ENCODE measurements around the gene ADD1. TPM values are rescaled to one million over a fixed set of nuclear protein-coding genes. Genes with fewer than 3 reads are reported as not detected.

The ADD1 gene
- polyA plus RNA-seq, 1 experiment: 149 TPM

DNA sequence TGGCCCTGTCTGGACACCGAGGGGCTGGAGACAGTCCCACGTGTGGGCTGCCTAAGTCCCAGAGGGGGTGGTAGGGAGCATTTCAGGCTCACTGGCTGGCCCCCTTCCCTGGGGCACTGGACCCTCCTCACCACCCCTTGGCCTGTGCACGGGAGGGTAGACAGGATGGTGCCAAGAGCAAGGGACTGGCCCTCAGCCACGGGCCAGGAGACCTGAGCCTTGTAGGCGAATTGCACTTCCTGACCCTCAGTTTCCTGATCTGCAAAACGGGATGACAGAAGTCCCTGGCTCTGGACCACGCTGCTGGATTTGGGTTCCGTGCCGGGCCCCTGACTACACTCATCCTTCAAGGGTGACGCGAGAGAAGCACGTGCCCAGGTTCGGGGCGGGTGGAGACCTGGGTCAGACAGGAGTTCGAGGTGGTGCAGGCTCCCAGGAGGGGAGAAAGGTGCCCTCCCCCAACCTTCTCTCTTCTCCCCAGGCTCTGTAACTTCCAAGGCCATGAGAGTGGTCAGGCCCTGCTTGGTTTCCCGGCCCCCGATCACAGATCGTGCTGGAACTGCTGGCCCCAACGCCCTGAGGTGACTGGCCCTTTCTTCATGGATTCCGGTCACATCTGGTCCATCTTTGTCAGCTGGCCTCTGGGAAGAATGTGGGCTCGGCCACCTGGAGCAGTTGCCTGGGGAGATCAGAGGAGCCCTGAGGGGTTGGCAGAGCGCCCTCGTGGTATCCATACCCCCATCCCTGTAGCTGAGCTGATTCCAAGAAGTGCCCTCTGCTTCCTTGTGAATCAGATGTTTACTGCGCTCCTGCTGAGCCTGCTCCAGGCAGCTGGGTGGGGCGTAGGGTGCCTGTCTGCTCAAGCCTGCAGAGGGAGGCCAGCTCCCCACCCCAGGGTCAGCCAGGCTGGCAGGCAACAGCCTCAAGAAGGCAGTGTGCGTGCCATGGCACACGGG lies 47.5 kb upstream of the ADD1 start:
- CTCF ChIA-PET: no interaction called here
- POLR2A ChIA-PET: interaction anchor here (0.6 kb wide), 1 partner anchor 197 kb away, joined by 5 read pairs; no protein-coding TSS in a partner anchor
- H3K4me3 ChIP-seq (ENCODE audit: low read depth, low read length): no peak overlapping the region
- H3K27me3 ChIP-seq (ENCODE audit: control insufficient read depth, insufficient read depth, low read length): no peaks in the 10 kb centered on the region
- no peaks in the 10 kb centered on the region; the same call in 1 of the 2 replicates for H3K9me3 ChIP-seq (ENCODE audit: control insufficient read depth, insufficient read depth, low read length)
- no peak for DNase-seq (ENCODE audit: low read depth, low spot score)
- TF ChIP-seq CTCF (IDR thresholded peaks at IDR 0.05; ENCODE audit: low read depth, low read length): no peak
- peak overlapping the region; percentile 31 for H3K27ac ChIP-seq (ENCODE audit: low read depth, low read length)

- Histone ChIP-seq H3K9me3 (ENCODE audit: control insufficient read depth, insufficient read depth, low read length) (no peaks in the 10 kb centered on the region; the same call in 1 of the 2 replicates), H3K27ac (ENCODE audit: low read depth, low read length) (peak overlapping the region; percentile 31), H3K4me3 (ENCODE audit: low read depth, low read length) (no peak overlapping the region), H3K27me3 (ENCODE audit: control insufficient read depth, insufficient read depth, low read length) (no peaks in the 10 kb centered on the region)
- no peak for DNase-seq (ENCODE audit: low read depth, low spot score)
- CTCF ChIA-PET: no interaction called here
- no peak for TF ChIP-seq CTCF (IDR thresholded peaks at IDR 0.05; ENCODE audit: low read depth, low read length)
- POLR2A ChIA-PET: interaction anchor here (0.6 kb wide), 1 partner anchor 198 kb away, joined by 5 read pairs; no protein-coding TSS in a partner anchor
Observed at GRCh38 chr4:2796849-2797544, 46.6 kb upstream of the ADD1 start.

GRCh38 chr4:2797545-2798305 lies 45.9 kb upstream of the ADD1 start:
- Histone ChIP-seq H3K9me3 (ENCODE audit: control insufficient read depth, insufficient read depth, low read length) (no peaks in the 10 kb centered on the region; the same call in 1 of the 2 replicates), H3K4me3 (ENCODE audit: low read depth, low read length) (no peak overlapping the region), H3K27me3 (ENCODE audit: control insufficient read depth, insufficient read depth, low read length) (no peaks in the 10 kb centered on the region), H3K27ac (ENCODE audit: low read depth, low read length) (no peak overlapping the region)
- no peak for DNase-seq (ENCODE audit: low read depth, low spot score)
- CTCF ChIA-PET: no interaction called here
- POLR2A ChIA-PET: no interaction called here
- no peak for TF ChIP-seq CTCF (IDR thresholded peaks at IDR 0.05; ENCODE audit: low read depth, low read length)

GRCh38 chr4:2798399-2799223 lies 45.0 kb upstream of the ADD1 start:
- H3K4me3 ChIP-seq (ENCODE audit: low read depth, low read length): no peak overlapping the region
- POLR2A ChIA-PET: no interaction called here
- CTCF ChIA-PET: no interaction called here

More at GRCh38 chr4:2798399-2799223, 45.0 kb upstream of the ADD1 start:
- H3K27ac ChIP-seq (ENCODE audit: low read depth, low read length): no peak overlapping the region
- TF ChIP-seq CTCF (IDR thresholded peaks at IDR 0.05; ENCODE audit: low read depth, low read length): no peak
- H3K9me3 ChIP-seq (ENCODE audit: control insufficient read depth, insufficient read depth, low read length): no peaks in the 10 kb centered on the region; the same call in 1 of the 2 replicates
- DNase-seq (ENCODE audit: low read depth, low spot score): no peak
- no peaks in the 10 kb centered on the region for H3K27me3 ChIP-seq (ENCODE audit: control insufficient read depth, insufficient read depth, low read length)
